ACHN (cell line): Measurements from ENCODE around the gene PASD1.
"Not testable (repeated sequence)": the region's sequence is repeated elsewhere in the genome, so short reads cannot be mapped to it uniquely, and the experiment has no call there.

Source experiments
- DNase-seq: peaks from one replicate; pipeline ENCODE4 v3.0.0-alpha.2; 2015
- in situ Hi-C: cut with HindIII; loops from 2 replicates; pipeline ENCODE4 v1.10.0; 2017; ENCODE audit warnings: low sequenced_read_pairs, low pct_ligation_motif_present, low pct_unique_long_range_greater_than_20kb

The PASD1 gene

GRCh38 chrX:151697082-151697481 is 133.6 kb downstream of the PASD1 start:
- in situ Hi-C loops, DNase-seq: not testable (repeated sequence)

- in situ Hi-C loops, result no loop called here
- DNase-seq, result no peak
These were observed 134.0 kb downstream of the PASD1 start for GRCh38 chrX:151697522-151697921.

DNA sequence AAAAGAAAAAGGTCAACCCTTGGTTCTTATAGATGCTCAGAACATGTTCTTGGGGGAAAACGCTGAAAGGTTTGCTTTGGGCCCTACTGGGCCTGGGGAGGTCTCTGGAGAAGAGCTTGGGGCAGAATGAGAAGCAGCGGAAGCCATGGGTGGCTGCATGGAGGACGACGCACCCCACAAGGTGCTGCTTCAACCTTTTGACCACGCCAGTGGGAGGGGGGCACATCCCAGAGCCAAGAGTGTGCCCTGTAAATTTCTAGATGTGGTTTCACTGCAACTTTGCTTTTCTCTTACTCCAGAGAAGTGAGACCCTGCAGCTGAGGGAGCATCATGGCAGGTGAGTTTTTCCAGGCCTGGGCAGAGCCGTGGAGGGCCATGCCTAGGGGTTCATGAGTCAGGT is 135.0 kb downstream of the PASD1 start:
- in situ Hi-C loops, result no loop called here
- DNase-seq, result no peak

DNA sequence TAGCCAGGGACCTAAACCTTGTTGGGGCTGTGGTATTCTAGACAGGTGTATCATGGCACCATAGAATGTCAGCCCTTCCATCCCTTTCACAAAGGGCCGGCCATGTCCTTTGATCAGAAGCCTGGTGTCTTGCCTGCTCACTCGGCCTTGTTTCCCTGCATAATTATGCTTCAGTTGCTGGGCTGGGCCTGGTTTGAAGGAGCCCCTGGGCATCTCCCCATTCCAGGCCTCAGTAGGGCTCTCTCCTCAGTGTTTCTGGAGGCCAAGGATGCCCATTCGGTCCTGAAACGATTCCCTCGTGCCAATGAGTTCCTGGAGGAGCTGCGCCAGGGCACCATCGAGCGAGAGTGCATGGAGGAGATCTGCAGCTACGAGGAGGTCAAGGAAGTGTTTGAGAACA is 136.3 kb downstream of the PASD1 start:
- no peak for DNase-seq
- in situ Hi-C loops, result no loop called here

GRCh38 chrX:151700581-151700980 is 137.1 kb downstream of the PASD1 start:
- DNase-seq, result no peak
- in situ Hi-C loops, result no loop called here

DNA sequence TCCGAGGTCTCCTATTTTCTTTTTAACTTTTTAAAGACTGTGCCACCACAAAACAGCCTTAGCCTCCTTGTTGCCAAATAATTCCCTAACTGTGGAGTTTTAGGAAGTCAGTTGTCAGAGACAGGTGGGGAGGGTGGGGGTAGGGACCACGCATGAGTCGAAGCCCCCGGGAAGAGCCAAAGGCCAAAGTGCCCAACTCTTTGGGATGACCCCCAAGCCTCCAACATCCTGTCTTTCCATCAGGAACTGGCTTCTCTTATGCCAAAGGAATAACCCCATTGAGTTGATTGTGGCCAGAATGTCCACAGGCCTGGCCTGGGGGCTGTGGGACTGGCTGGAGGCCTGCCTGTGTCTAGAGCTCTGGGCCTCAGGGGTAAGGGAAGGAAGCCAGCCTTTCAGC is 137.6 kb downstream of the PASD1 start:
- DNase-seq, result no peak
- in situ Hi-C loops, result no loop called here

- DNase-seq, result no peak
- in situ Hi-C loops, result no loop called here
These were observed 138.1 kb downstream of the PASD1 start for GRCh38 chrX:151701531-151701930.

DNA sequence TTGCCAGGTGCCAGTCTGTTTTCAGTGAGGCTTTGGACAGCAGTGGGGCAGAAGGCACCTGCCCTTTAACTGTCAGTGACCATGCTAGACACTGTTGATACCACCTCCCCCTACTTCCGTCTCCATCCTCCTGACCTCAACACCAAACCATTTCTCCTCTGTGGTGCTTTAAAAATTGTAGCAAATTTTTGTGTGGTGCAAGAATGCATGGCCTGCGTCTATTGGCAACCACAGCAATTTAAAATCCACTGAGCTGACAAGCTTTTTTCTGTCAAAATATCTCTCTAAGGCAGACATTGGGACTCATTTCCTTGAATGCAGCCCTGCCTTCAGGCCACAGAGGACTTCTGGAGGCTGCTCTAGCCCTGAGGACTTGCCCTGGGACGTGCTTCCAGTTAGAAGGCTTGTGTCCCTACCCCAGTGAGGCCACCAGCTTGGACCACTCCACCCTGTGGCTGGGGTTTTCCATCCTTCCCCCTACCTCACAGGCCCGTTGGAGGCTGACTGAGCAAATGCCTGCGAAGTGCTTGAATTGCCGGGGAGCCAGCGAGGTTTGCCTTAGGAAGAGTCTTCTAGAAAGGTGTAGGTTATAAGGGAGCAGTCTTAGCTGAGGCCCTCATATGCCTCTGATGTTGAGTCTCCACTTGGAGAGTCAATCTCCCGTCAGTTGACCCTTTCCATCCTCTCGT is 138.7 kb downstream of the PASD1 start:
- in situ Hi-C loops, result no loop called here
- DNase-seq, result no peak

- no peak for DNase-seq
- in situ Hi-C loops, result no loop called here
These were observed 139.4 kb downstream of the PASD1 start for GRCh38 chrX:151702741-151703340.

DNA sequence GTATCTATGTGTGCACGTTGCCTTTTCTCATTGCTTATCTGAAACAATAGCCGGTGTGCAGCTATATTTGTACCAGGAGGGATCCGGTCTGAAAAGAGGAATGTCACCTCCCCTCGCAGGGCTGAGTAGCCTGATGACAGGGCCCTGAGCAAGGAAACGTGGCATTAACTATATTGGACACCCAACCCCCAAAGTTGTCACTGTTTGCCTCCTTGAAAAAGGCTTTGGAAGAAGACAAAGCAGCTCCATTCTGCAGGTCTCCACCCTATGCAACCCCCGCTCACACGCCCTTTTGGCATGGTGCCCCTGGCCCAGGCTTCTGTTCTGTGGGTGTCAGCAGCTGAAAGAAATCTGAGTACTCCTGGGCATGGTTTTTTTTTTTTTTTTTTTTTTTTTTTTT is 140.0 kb downstream of the PASD1 start:
- DNase-seq, result no peak
- in situ Hi-C loops, result no loop called here

- in situ Hi-C loops, result no loop called here
- no peak for DNase-seq
These were observed 140.7 kb downstream of the PASD1 start for GRCh38 chrX:151704041-151704663.

DNA sequence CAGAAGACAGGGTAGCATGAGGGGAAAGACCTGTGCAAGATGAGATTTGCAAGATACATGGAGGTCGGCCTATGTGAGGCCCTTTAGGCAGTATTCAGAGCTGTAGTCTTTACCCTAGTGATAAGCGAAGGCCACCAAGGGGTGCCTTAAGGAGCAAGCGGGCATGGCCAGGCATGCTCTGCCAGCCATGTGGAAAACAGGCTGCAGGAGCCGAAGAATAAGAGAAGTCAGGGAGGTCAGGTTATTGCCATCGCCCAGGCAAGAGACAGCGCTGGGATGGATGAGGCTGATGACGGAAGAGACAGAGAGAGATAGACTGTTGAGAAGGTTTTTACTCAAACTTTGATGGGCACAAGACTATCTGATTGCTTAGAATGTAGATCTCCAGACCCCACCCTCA is 145.3 kb downstream of the PASD1 start:
- DNase-seq, result no peak
- in situ Hi-C loops, result no loop called here

GRCh38 chrX:151710457-151710856 is 147.0 kb downstream of the PASD1 start:
- no peak for DNase-seq
- in situ Hi-C loops, result no loop called here

GRCh38 chrX:151711154-151711553 is 147.7 kb downstream of the PASD1 start:
- in situ Hi-C loops, result no loop called here
- no peak for DNase-seq

DNA sequence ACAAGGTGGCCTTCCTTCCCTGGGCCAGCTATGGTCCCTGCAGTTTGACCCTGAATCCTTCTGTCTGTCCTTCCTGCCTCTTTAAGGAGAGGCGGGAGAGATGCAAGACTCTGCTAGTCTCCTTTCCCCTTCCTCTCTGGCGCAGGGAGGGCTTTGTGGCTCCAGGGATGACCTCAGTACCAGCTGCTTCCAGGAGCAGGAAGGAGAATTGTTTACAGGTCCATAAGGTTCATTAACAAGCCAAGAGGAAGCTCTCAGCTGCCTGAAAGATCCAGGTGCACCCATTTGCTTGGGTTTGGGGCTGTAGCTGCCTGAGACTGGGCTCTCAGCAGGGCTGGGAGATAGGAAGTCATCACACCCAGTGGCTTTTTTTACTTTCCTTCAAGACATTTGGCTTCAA is 148.3 kb downstream of the PASD1 start:
- in situ Hi-C loops, result no loop called here
- no peak for DNase-seq

DNA sequence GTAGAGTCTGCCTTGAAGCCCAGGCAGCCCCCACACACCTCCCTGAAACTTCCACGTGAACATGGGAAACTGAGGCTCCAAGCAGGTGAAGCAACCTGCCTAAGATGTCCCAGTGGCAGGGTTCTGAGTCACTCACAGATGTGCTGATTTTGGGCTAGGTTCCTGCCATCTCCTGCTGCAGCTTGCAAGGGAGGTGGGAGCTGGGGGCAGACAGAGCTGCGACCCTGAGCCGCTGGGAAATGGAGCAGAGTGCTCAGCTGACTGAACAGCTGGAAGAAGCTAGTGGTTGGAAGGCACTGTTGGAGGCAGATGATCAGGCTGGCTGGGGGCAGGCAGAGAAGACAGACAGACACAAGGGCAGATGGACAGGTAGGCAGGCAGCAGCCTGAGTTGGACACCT is 148.8 kb downstream of the PASD1 start:
- in situ Hi-C loops, result no loop called here
- DNase-seq, result no peak

- in situ Hi-C loops, result no loop called here
- DNase-seq, result peak; percentile 20
These were observed 150.4 kb downstream of the PASD1 start for GRCh38 chrX:151713849-151714248.

GRCh38 chrX:151714362-151714761 is 150.9 kb downstream of the PASD1 start:
- in situ Hi-C loops, result no loop called here
- DNase-seq, result no peak

DNA sequence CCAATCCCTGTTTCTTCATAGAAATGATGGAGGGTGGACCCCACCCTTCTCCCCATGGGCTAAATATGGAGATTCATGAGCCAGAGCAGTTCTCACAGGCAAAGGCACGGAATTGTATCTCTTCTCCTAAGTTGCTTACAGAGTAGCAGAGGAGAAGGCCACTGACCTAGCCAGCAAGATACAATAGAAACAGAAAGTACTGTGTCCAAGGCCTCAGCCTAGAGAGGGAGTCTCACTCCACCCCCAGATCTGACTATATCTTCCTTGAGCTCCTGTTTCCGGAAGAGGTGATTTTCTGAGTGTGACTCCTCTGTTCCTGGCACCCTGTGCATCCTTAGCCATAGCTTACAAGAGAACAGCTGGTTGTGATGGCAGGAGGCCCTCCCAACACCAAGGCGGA is 152.3 kb downstream of the PASD1 start, which contains the start of gene FATE1:
TSS of gene FATE1 (plus strand) at position 284 of the 400 bp plus-strand sequence. CDS start at position 369, 85 bp downstream.
- no peak for DNase-seq
- in situ Hi-C loops, result no loop called here

DNA sequence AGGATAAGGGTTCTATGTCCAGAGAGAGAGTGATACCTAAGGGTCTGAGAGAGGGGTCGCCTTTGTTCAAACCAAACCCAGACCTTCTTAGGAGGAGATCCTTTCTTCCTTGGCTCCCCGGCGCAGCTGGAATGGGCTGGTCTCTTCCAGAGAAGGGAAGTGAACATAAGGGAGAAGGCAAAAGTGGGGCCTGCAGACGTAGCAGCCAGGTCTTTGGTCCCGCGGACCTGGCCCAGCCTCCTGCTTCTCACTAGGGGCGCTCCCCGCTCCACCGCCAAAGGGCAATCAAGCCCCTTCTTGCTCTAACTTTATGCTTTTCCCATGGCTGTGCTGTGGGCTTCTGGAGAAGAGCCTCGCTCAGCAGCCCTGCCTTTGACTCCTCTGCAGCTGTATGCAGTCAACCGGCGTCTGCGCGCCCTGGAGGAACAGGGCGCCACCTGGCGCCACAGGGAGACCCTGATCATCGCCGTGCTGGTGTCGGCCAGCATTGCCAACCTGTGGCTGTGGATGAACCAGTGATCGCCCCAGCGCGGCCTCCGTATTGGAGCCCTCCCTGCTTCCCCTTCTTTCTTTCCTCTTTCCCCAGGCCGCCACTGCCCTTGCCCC is 158.9 kb downstream of the PASD1 start:
- no peak for DNase-seq
- in situ Hi-C loops, result no loop called here
